Mesodermal cell (in vitro differentiated cells): Measurements from ENCODE around the gene CORO1C.
"Not testable (repeated sequence)": the region's sequence is repeated elsewhere in the genome, so short reads cannot be mapped to it uniquely, and the experiment has no call there.

ENCODE experiments used
- H3K27ac ChIP-seq: 2 replicates; pipeline ENCODE4 v1.7.0; 2013; ENCODE audit warnings: mild to moderate bottlenecking, low read depth, low read length, moderate library complexity; ENCODE audit not compliant: severe bottlenecking
- H3K36me3 ChIP-seq: 2 replicates; pipeline ENCODE4 v1.7.1; 2013; ENCODE audit warnings: mild to moderate bottlenecking, low read length, moderate library complexity; ENCODE audit not compliant: control insufficient read depth, insufficient read depth
- H3K4me1 ChIP-seq: one replicate; pipeline ENCODE4 v1.7.1; 2013; ENCODE audit warnings: mild to moderate bottlenecking, low read length; ENCODE audit not compliant: insufficient read depth, control insufficient read depth, poor library complexity, severe bottlenecking
- H3K4me3 ChIP-seq: 2 replicates; pipeline ENCODE4 v1.7.0; 2013; ENCODE audit warnings: low read length, control low read depth, mild to moderate bottlenecking; ENCODE audit not compliant: insufficient read depth, poor library complexity, severe bottlenecking; ENCODE audit errors: extremely low read depth
- H3K9me3 ChIP-seq: 2 replicates; pipeline ENCODE4 v1.7.1; 2013; ENCODE audit warnings: mild to moderate bottlenecking, low read length, moderate library complexity; ENCODE audit not compliant: control insufficient read depth
- WGBS, 2 experiments: methylation state at CpG; one replicate each; pipeline ENCODE4 v1.1.5; 2013; ENCODE audit warnings: missing lambda C conversion rate in 2 of 2; ENCODE audit not compliant: insufficient coverage in 2 of 2; 5-methylcytosine and 5-hydroxymethylcytosine counted together

Gene CORO1C

DNA sequence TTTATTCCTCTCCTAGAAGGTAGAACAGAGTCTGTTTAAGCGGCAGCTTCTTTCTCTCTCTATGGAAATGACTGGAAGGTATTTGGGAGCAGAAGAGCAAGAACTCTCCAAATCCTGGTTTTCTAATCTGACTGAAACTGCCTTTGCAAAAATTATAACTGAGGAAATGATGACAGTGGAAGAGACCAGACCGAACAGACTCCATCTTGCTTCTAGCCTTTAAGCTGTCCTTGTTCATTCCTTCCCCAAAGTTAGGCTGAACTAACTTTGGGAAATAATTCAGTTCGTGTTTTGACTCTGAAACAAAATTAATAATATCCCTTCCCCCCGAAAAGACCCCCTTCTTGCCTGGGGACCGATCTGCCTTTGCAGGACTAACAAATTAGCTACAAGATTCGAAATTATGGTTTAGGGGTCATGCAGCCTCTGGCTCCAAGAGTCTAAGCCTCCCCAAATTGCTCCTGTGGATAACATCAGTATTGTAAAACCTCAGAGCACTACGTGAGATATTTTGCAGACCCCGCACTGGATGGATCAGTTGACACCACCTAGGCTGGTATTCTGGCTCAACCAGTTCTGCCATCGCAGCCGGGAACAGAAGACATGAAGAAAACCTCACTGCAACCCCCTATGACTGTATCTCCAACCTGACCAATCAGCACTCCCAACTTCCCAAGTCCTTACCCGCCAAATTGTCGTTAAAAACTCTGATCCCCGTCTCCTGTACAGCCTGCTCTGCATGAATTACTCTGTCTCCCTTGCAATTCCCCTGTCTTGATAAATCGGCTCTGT, 111.8 kb downstream of the CORO1C start:
- Histone ChIP-seq H3K36me3 (no peaks in the 10 kb centered on the region), H3K27ac (no peak overlapping the region), H3K9me3 (peaks cover 8% of the 10 kb centered on the region), H3K4me1 (no peaks in the 10 kb centered on the region), H3K4me3 (no peak overlapping the region)
- 93 to 98% methylated on average over 7 to 13 of the region's 14 CpGs for WGBS, 2 experiments

DNA sequence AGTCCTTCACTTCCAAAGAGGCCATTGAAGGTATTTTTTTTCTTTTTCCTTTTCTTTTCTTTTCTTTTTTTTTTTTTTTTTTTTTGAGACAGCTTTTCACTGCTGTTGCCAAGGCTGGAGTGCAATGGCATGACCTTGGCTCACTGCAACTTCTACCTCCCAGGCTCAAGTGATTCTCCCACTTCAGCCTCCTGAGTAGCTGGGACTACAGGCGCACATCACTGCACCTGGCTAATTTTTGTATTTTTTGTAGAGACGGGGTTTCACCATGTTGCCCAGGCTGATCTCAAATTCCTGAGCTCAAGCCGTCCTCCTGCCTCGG, 112.4 kb downstream of the CORO1C start:
- not testable (repeated sequence) for H3K4me1 ChIP-seq, H3K4me3 ChIP-seq, H3K36me3 ChIP-seq, H3K9me3 ChIP-seq, H3K27ac ChIP-seq
- WGBS, 2 experiments, result 92 to 100% methylated on average over 4 of the region's 4 CpGs

DNA sequence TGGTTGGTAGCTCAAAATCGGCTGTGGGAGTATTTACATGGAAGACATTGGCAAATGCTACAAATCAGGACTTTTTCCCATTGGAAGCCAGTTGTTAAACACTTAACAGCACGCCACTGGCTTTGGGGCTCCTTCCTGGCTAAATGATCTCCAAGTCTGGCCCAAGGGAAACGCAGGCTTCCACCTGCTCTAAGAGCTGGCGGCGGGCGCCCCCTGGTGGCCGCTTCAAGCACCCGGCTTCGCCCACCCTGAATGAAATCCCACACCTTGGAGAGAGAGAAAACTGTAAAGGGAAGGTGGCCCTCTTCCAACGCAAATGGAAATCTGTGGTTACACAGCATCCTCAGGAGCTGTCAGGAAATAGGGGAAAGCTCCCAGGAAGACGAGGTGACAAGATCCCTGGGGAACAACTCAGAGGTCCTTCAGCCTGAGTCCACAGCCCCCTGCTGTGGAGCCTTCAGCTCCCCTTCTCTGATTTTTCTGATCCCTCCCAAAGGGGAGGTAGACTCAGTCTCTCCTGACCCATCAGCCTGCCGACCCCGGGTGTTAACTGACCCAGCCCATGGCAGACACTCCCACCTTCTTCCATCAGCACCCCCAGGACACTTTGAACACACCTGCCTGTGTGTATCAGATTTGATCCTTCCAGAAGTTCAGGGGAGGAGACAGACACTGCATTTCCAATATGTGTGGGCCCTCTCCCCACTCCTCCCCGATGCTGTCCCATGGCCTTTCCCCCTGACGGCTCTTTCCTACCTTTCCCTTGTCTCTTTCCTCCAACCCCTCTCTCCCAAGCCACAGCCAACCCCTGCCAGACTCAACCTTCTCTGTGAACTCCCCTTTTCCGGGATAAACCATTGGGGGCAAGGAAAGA, 113.0 kb downstream of the CORO1C start:
- Histone ChIP-seq H3K4me1 (no peaks in the 10 kb centered on the region), H3K36me3 (no peaks in the 10 kb centered on the region), H3K4me3 (no peak overlapping the region), H3K9me3 (peaks cover 8% of the 10 kb centered on the region), H3K27ac (no peak overlapping the region)
- WGBS, 2 experiments, result 11 to 26% methylated on average over 8 to 13 of the region's 16 CpGs

DNA sequence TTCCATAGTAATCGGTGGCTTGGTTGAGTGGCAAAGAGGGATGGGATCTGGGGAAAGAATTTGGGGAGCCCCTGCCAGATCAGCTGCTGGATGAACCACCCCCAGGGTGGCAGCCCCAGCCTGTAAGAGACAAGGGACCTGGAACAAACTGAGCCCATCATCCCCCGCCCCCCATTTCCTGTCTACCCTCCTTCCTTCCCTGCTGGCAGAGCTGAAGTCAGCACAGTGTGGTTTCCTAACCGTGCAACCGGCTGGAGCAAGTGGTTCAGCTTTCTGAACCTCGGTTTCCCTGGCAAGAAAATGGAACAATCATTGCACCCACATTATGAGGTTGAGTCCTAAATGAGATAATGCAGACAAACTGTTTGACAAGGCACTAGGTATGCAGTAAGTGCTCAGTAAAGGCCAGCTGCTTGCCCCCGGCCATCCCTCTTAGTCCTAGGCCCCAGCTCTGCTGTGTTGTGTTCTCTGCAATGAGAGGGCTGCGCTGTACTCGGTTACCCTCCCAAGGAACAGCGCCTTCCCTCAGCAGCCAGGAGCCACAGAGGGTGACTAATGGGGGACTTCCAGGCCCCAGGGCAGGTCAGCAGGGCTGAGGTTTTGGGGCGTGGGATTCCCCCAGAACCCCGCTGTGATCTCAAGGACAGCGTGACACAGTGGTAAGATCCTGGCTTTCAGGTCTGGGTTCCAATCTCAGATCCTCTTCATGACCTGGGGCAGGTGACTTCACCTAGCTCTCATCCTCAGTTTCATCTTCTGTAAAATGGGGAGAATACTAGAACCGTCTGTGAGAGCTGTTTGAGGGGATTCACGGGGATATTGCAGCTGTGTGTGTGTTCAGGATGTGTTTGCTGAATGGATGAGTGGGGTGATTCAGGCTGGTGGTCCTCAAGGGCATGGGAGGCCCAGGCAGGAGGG, 114.1 kb downstream of the CORO1C start:
- Histone ChIP-seq H3K4me1 (peaks cover 5% of the 10 kb centered on the region), H3K27ac (no peak overlapping the region), H3K36me3 (no peaks in the 10 kb centered on the region), H3K9me3 (peaks cover 8% of the 10 kb centered on the region), H3K4me3 (no peak overlapping the region)
- WGBS, 2 experiments, result 90 to 92% methylated on average over 9 to 11 of the region's 14 CpGs

DNA sequence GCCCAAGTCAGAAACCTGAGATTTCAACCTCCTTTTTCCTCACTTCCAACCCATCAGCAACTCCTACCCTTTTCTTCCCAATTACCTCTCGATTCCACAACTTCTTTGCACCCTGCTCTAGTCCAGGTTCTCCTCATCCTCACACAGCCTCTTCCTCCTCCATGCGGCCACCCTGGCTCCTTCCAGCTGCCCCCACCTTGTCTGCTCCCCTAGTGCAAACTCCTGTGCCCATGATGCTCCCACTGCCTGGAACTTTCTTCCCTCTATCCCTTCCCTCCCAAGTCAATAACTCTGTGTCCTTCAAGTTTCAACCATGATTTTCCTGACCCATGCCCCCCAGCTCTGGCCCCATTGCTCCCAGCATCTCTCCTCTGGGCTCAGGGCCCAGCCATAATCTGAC, 115.0 kb downstream of the CORO1C start:
- H3K36me3 ChIP-seq, result no peaks in the 10 kb centered on the region
- H3K4me1 ChIP-seq, result peaks cover 5% of the 10 kb centered on the region
- WGBS, 2 experiments, result 94 to 95% methylated on average over 2 of the region's 2 CpGs
- no peak overlapping the region for H3K4me3 ChIP-seq
- no peak overlapping the region for H3K27ac ChIP-seq
- H3K9me3 ChIP-seq, result peaks cover 8% of the 10 kb centered on the region

DNA sequence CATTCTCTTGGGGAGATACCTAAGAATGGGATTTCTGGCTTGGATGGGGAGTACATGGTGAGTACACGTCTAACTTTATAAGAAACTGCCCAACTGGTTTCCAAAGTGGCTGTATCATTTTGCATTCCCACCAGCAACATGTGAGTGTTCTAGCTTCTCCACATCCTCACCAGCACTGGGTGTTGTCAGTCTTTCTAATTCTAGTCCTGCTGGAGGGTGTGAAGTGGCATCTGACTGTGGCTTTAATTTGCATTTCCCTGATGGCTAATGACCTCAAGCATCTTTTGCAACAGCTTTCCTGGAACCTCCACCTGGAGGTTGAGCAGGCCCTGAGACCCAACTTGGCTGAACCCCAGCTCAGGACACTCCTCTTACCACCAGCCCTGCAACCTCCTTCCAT, 115.4 kb downstream of the CORO1C start:
- WGBS, 2 experiments, result no CpG with 5 or more reads among the region's 1 CpG
- H3K4me1 ChIP-seq, result peaks cover 5% of the 10 kb centered on the region

DNA sequence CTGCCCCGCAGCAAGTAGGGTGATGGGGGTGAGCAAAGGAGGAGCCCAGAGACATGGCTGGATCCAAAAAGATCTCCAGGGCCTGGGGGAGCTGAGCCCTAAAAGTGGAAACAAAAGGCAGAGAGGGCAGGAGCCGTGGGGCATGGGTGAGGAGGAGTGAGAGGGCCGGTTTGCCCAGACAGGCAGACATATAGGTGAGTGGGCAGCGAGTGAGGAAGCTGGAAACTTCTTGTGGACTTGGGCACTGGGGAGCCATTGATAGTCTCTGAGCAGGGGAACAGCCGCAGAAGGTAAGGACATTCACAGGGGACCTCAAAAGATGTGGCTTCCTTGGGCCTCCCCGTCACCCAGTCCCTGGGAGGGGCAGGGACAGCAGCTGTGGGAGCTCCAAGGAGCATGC, 116.7 kb downstream of the CORO1C start:
- Histone ChIP-seq H3K9me3 (peaks cover 8% of the 10 kb centered on the region), H3K27ac (no peak overlapping the region), H3K4me3 (no peak overlapping the region), H3K36me3 (no peaks in the 10 kb centered on the region), H3K4me1 (peaks cover 10% of the 10 kb centered on the region)
- 92 to 100% methylated on average over 4 to 6 of the region's 6 CpGs for WGBS, 2 experiments

More for the DNA sequence above, 115.4 kb downstream of the CORO1C start:
- Histone ChIP-seq H3K27ac (no peak overlapping the region), H3K36me3 (no peaks in the 10 kb centered on the region), H3K9me3 (peaks cover 8% of the 10 kb centered on the region), H3K4me3 (no peak overlapping the region)

DNA sequence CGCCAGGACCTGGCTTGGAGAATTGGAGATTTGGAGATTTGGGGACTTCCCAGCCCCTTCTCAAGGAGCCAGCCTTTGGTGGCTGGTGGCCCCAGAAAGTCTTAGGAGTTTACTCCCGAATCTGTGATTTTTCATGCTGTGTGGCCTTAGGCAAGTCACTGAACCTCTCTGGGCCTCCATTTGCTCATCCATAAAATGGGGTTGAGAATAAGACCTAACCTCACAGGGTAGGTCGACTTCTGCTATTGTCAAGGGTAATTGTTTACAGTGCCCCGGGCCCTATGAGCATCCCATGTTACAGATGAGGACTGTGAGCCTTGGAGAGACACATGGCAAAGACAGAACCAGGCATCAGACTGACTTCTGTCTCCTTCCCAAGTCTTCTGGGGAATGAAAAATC, 117.3 kb downstream of the CORO1C start:
- Histone ChIP-seq H3K36me3 (no peaks in the 10 kb centered on the region), H3K27ac (no peak overlapping the region), H3K4me3 (no peak overlapping the region), H3K9me3 (peaks cover 8% of the 10 kb centered on the region), H3K4me1 (peaks cover 14% of the 10 kb centered on the region)
- 84 to 85% methylated on average over 3 to 4 of the region's 4 CpGs for WGBS, 2 experiments

DNA sequence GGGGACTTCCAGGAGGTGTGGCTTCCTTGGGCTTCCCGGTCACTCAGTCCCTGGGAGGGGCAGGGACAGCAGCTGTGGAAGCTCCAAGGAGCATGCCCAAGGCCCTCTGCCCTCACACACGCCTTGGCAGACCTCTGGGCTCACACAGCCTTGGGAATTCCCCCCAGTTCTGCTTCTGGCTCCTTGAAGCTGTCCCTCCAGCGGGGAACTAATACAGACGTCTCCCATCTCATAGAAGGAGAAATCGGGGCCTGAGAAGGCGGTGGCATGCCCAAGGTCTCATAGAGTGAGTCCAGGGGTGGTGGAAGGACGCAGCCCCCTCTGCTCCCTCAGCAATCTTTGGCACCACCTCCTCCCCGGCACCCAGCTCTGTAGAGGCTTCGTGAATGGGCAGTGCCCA, 117.8 kb downstream of the CORO1C start:
- peaks cover 8% of the 10 kb centered on the region for H3K9me3 ChIP-seq
- no peak overlapping the region for H3K4me3 ChIP-seq
- 71 to 86% methylated on average over 1 to 8 of the region's 9 CpGs for WGBS, 2 experiments
- H3K27ac ChIP-seq, result no peak overlapping the region
- peaks cover 14% of the 10 kb centered on the region for H3K4me1 ChIP-seq
- H3K36me3 ChIP-seq, result no peaks in the 10 kb centered on the region

DNA sequence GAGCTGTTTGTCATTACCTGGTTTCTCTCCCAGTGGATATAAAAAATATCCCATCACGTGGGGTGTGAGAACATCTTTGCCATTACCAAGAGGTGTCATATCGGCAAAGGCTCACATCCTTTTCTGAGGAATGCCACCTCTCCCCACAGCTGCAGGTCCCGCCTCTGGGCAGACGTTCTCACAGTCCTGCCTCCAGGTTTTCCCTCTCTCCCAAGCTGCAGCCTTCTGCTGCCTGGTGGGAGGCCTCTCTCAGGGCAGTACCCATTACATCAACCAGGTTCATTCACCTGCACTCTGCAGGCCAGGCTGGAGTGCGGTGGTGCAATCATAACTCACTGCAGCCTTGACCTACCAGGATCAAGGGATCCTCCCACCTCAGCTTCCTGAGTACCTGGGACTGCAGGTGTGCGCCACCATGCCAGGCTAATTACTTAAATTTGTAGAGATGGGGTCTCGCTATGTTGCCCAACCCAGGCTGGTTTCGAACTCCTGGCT, 118.5 kb downstream of the CORO1C start:
- Histone ChIP-seq H3K27ac (no peak overlapping the region), H3K4me3 (no peak overlapping the region), H3K4me1 (peaks cover 14% of the 10 kb centered on the region), H3K9me3 (peaks cover 8% of the 10 kb centered on the region), H3K36me3 (no peaks in the 10 kb centered on the region)
- WGBS, 2 experiments, result 54 to 79% methylated on average over 7 to 8 of the region's 8 CpGs
